Measurements from ENCODE around the gene ACSM6. TPM values are rescaled to one million over a fixed set of nuclear protein-coding genes. Genes with fewer than 3 reads are reported as not detected.
"Not testable (repeated sequence)": the region's sequence is repeated elsewhere in the genome, so short reads cannot be mapped to it uniquely, and the experiment has no call there.

The ACSM6 gene
- total and polyA plus RNA-seq, 2 experiments from 2014 or later, result 0.10 TPM; not detected in 1

DNA sequence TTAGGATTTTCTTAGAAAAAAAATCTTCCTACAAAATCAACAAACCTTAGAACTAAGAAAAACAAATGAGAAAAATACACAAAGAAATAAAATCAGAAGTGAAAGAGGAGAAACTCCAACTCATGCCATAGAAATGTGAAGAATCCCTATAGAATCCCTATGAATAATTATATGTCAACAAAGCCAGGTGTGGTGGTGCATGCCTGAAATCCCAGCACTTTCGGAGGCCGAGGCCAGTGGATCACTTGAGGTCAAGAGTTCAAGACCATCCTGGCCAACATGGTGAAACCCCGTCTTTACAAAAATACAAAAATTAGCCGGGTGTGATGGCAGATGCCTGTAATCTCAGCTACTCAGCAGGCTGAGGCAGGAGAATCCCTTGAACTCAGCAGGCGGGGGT is 27.1 kb downstream of the ACSM6 start:
- H3K4me1 ChIP-seq (ENCODE audit: insufficient read depth), result no peaks in the 10 kb centered on the region
- H3K27me3 ChIP-seq, result no peaks in the 10 kb centered on the region
- no peaks in the 10 kb centered on the region for H3K9me3 ChIP-seq (ENCODE audit: low read depth)
- no peak overlapping the region for H3K4me3 ChIP-seq
- H4K20me1 ChIP-seq (ENCODE audit: insufficient read depth, poor library complexity, severe bottlenecking), result no peaks in the 10 kb centered on the region
- 55% methylated on average over 5 of the region's 5 CpGs for WGBS (ENCODE audit: low lambda C conversion rate, missing lambda C conversion rate)
- TF ChIP-seq EZH2phosphoT487 (IDR thresholded peaks at IDR 0.05; ENCODE audit: low read depth, severe bottlenecking, unreplicated experiment) (no peak), EZH2 (IDR thresholded peaks at IDR 0.05; ENCODE audit: borderline replicate concordance) (no peak)
- TF ChIP-seq, protein P1, sequence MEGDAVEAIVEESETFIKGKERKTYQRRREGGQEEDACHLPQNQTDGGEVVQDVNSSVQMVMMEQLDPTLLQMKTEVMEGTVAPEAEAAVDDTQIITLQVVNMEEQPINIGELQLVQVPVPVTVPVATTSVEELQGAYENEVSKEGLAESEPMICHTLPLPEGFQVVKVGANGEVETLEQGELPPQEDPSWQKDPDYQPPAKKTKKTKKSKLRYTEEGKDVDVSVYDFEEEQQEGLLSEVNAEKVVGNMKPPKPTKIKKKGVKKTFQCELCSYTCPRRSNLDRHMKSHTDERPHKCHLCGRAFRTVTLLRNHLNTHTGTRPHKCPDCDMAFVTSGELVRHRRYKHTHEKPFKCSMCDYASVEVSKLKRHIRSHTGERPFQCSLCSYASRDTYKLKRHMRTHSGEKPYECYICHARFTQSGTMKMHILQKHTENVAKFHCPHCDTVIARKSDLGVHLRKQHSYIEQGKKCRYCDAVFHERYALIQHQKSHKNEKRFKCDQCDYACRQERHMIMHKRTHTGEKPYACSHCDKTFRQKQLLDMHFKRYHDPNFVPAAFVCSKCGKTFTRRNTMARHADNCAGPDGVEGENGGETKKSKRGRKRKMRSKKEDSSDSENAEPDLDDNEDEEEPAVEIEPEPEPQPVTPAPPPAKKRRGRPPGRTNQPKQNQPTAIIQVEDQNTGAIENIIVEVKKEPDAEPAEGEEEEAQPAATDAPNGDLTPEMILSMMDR (IDR thresholded peaks at IDR 0.05; ENCODE audit: poor library complexity), result no peak
- no peaks in the 10 kb centered on the region for H3K9me2 ChIP-seq (replicated peaks; ENCODE audit: insufficient read depth)
- no peak overlapping the region for H3K27ac ChIP-seq
- H3K36me3 ChIP-seq (replicated peaks; ENCODE audit: insufficient read depth, low read depth), result no peaks in the 10 kb centered on the region
- H2AFZ ChIP-seq, result no peak overlapping the region
- no peaks in the 10 kb centered on the region for H3K79me2 ChIP-seq
- no peak for DNase-seq (ENCODE audit: low spot score)
- H3K4me2 ChIP-seq, result no peak overlapping the region

DNA sequence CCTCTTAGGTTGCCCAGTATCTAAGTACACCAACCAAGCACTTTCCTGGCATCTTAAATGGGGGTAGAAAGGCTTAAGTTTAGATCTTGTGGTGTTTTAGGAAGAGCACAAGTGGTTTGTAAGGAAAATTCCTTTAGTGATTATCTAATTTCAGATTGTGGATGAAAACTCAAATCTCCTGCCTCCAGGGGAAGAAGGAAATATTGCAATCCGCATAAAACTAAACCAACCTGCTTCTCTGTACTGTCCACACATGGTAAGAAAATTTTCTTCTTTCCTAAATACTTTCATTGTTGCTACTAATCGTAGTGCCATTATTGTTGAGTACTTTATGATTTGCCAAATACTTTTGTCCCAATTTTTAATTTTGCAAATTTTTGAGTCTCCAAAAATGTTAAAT is 31.1 kb downstream of the ACSM6 start:
- Histone ChIP-seq H3K9me2 (replicated peaks; ENCODE audit: insufficient read depth) (no peaks in the 10 kb centered on the region), H3K27ac (no peak overlapping the region), H3K36me3 (replicated peaks; ENCODE audit: insufficient read depth, low read depth) (no peaks in the 10 kb centered on the region), H3K27me3 (no peaks in the 10 kb centered on the region), H3K79me2 (no peaks in the 10 kb centered on the region), H2AFZ (no peak overlapping the region), H3K4me3 (no peak overlapping the region), H3K4me2 (no peak overlapping the region), H4K20me1 (ENCODE audit: insufficient read depth, poor library complexity, severe bottlenecking) (no peaks in the 10 kb centered on the region), H3K9me3 (ENCODE audit: low read depth) (no peaks in the 10 kb centered on the region), H3K4me1 (ENCODE audit: insufficient read depth) (peaks cover 5% of the 10 kb centered on the region)
- no peak for DNase-seq (ENCODE audit: low spot score)
- WGBS (ENCODE audit: low lambda C conversion rate, missing lambda C conversion rate), result 44% methylated on average over 2 of the region's 2 CpGs
- TF ChIP-seq EZH2 (IDR thresholded peaks at IDR 0.05; ENCODE audit: borderline replicate concordance) (no peak), EZH2phosphoT487 (IDR thresholded peaks at IDR 0.05; ENCODE audit: low read depth, severe bottlenecking, unreplicated experiment) (no peak)
- TF ChIP-seq, protein P1 (IDR thresholded peaks at IDR 0.05; ENCODE audit: poor library complexity), result no peak

DNA sequence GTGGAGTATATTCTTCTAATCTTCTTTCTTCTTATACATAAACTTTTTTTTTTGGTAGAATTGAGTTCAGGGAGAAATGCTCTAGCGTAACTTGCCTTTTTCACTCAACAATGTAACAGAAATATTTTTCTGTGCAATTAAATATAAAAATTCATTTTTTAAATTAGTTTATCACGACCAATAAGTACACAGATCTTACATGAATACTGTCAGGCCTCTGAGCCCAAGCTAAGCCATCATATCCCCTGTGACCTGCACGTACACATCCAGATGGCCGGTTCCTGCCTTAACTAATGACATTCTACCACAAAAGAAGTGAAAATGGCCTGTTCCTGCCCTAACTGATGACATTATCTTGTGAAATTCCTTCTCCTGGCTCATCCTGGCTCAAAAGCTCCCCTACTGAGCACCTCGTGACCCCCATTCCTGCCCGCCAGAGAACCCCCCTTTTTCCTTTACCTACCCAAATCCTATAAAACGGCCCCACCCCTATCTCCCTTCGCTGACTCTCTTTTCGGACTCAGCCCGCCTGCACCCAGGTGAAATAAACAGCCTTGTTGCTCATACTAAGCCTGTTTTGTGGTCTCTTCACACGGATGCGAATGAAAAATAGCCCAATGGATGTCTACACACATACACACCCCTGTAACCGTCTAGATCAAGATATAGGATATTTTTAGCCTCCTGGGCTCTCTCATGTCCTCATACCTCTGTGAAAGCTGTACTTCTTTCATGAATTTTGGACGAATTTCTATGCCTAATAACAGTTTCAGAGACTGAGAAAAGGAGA is 35.1 kb downstream of the ACSM6 start:
- Histone ChIP-seq H3K4me2 (peak overlapping the region; percentile 88), H3K27ac (peak overlapping the region; percentile 79)
- H3K27me3 ChIP-seq; DNase-seq (ENCODE audit: low spot score); H3K36me3 ChIP-seq (replicated peaks; ENCODE audit: insufficient read depth, low read depth); H3K79me2 ChIP-seq; H3K4me1 ChIP-seq (ENCODE audit: insufficient read depth); H4K20me1 ChIP-seq (ENCODE audit: insufficient read depth, poor library complexity, severe bottlenecking); H3K4me3 ChIP-seq; H3K9me3 ChIP-seq (ENCODE audit: low read depth); H2AFZ ChIP-seq; H3K9me2 ChIP-seq (replicated peaks; ENCODE audit: insufficient read depth): not testable (repeated sequence)
- WGBS (ENCODE audit: low lambda C conversion rate, missing lambda C conversion rate), result 68% methylated on average over 14 of the region's 14 CpGs

DNA sequence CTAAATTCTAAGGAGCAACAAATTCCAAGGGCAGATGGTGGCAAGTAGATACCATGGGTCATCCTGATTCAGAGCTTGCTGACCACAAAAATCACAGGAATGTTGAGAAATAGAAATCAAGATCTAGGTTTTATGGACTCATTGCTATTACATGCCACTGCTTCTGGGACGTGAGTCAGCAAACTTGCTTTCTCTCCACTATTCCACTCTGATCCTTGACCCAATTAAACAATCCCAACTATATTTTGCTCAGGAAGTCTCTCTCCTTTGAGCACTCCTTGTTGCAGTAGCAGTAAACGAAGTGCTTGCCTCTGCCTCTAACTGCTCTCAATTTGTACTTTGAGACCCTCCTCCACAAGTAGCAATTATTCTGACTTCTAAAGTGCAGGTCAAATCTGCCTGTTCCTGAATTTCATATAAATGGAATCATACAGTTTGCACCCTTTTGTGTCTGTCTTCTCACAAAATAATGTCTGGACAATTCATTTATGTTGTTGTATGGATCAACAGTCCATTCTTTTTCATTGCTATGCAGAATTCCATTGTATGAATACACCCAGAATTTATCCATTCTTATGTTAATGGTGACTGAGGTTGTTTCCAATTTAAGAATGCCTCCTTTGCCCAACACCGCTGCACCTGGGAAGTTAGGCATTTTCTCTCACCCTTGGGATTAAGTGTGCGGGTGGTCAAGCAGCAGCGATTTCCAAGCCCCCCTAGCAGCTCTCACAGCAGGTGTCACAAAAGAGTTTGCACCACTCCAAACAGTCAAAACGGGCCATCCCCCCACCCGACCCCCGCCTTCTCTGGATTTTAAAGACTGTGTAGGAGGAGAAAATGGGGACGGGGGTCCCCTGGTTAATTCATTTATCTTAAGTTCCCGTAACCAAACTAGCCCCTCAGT is 35.9 kb downstream of the ACSM6 start:
- Histone ChIP-seq H3K4me2 (peak overlapping the region; percentile 88), H2AFZ (peak overlapping the region; percentile 97), H3K9me3 (ENCODE audit: low read depth) (no peaks in the 10 kb centered on the region), H3K4me3 (peak overlapping the region; percentile 71), H3K79me2 (no peaks in the 10 kb centered on the region), H3K27ac (peak overlapping the region; percentile 79), H3K4me1 (ENCODE audit: insufficient read depth) (peaks cover 7% of the 10 kb centered on the region), H4K20me1 (ENCODE audit: insufficient read depth, poor library complexity, severe bottlenecking) (no peaks in the 10 kb centered on the region), H3K27me3 (no peaks in the 10 kb centered on the region), H3K9me2 (replicated peaks; ENCODE audit: insufficient read depth) (no peaks in the 10 kb centered on the region), H3K36me3 (replicated peaks; ENCODE audit: insufficient read depth, low read depth) (no peaks in the 10 kb centered on the region)
- TF ChIP-seq EZH2phosphoT487 (IDR thresholded peaks at IDR 0.05; ENCODE audit: low read depth, severe bottlenecking, unreplicated experiment) (no peak), EZH2 (IDR thresholded peaks at IDR 0.05; ENCODE audit: borderline replicate concordance) (no peak)
- TF ChIP-seq, protein P1 (IDR thresholded peaks at IDR 0.05; ENCODE audit: poor library complexity), result no peak
- 20% methylated on average over 10 of the region's 10 CpGs for WGBS (ENCODE audit: low lambda C conversion rate, missing lambda C conversion rate)
- peak; percentile 35 for DNase-seq (ENCODE audit: low spot score)

DNA sequence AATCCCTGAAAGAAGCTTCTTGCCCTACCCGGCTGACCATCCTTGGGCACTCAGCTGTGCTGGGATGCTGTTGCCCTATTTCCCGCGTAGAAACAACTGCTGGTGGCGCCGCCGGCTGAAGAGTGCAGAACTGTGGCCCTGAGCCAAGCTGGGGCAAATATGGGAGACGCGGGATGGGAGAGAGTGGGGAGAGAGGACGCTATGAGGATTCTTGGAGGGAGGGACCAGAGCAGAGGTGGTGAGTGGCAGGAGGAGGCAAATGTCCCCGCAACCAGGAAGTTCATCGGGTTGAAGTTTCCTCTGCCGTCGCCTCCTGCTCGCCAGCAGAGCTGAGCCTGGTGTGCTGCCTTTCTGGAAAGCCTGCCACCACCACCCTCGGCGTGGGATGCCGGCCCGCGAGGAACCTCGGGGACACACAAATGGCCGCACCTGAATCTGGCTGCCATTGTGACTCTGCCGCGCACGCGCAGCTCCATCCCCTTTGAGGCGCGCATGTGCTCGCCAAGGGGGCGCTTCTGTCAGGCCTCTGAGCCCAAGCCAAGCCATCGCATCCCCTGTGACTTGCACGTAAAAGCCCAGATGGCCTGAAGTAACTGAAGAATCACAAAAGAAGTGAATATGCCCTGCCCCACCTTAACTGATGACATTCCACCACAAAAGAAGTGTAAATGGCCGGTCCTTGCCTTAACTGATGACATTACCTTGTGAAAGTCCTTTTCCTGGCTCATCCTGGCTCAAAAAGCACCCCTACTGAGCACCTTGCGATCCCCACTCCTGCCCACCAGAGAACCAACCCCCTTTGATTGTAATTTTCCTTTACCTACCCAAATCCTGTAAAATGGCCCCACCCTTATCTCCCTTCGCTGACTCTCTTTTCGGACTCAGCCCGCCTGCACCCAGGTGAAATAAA is 36.9 kb downstream of the ACSM6 start:
- 14% methylated on average over 36 of the region's 36 CpGs for WGBS (ENCODE audit: low lambda C conversion rate, missing lambda C conversion rate)
- not testable (repeated sequence) for H3K9me2 ChIP-seq (replicated peaks; ENCODE audit: insufficient read depth); H3K79me2 ChIP-seq; H3K27me3 ChIP-seq; H3K9me3 ChIP-seq (ENCODE audit: low read depth); H3K36me3 ChIP-seq (replicated peaks; ENCODE audit: insufficient read depth, low read depth); H4K20me1 ChIP-seq (ENCODE audit: insufficient read depth, poor library complexity, severe bottlenecking); H3K4me1 ChIP-seq (ENCODE audit: insufficient read depth)
- H2AFZ ChIP-seq, result peak overlapping the region; percentile 97
- peak overlapping the region; percentile 79 for H3K27ac ChIP-seq
- peak; percentile 83 for DNase-seq (ENCODE audit: low spot score)
- peak overlapping the region; percentile 71 for H3K4me3 ChIP-seq
- peak overlapping the region; percentile 88 for H3K4me2 ChIP-seq

Data from hepatocyte (in vitro differentiated cells).